Gastrocnemius medialis (tissue), 4 donors: Measurements from ENCODE around the gene MEGF9. TPM values are rescaled to one million over a fixed set of nuclear protein-coding genes. Genes with fewer than 3 reads are reported as not detected.
"Not testable (repeated sequence)": the region's sequence is repeated elsewhere in the genome, so short reads cannot be mapped to it uniquely, and the experiment has no call there.

Source experiments
- ATAC-seq, 2 donors: fragments of 150-250 bp; one replicate each; pipeline ENCODE4 v1.9.1; 2016
- DNase-seq, 2 donors: peaks; one replicate each; pipeline ENCODE4 v3.0.0-alpha.2; 2019
- H3K27ac ChIP-seq, 4 donors: fragments of 200-600 bp; sonication (generic); 1 replicate in 1 of 4; 2 replicates in 3 of 4; pipeline ENCODE4 v1.5.1; 2016 to 2018; ENCODE audit warnings: mild to moderate bottlenecking in 2 of 4, moderate library complexity in 1 of 4
- H3K27me3 ChIP-seq, 3 donors: fragments of 200-600 bp; sonication (generic) in 2 of 3; 1 replicate in 1 of 3; 2 replicates in 2 of 3; pipeline versions ENCODE4 v1.5.1 to v1.6.0; 2016 to 2019; ENCODE audit warnings: mild to moderate bottlenecking in 1 of 3, moderate library complexity in 1 of 3
- H3K36me3 ChIP-seq, 2 donors: fragments of 200-600 bp; sonication (generic) in 1 of 2; one replicate each; pipeline ENCODE4 v1.5.1; 2017 to 2018
- H3K4me1 ChIP-seq, 2 donors: fragments of 200-600 bp; sonication (generic) in 1 of 2; one replicate each; pipeline ENCODE4 v1.5.1; 2016 to 2017; ENCODE audit warnings: mild to moderate bottlenecking in 2 of 2
- H3K4me3 ChIP-seq, 4 donors: fragments of 200-600 bp; sonication (generic) in 3 of 4; 1 replicate in 1 of 4; 2 replicates in 3 of 4; pipeline ENCODE4 v1.5.1; 2016 to 2019; ENCODE audit warnings: mild to moderate bottlenecking in 2 of 4
- H3K9me3 ChIP-seq, 3 donors: fragments of 200-600 bp; sonication (generic) in 2 of 3; 1 replicate in 1 of 3; 2 replicates in 2 of 3; pipeline ENCODE4 v1.5.1; 2016 to 2019
- POLR2A ChIP-seq, 2 donors: fragments of 450-650 bp; IDR thresholded peaks; one replicate each; pipeline ENCODE4 v1.6.1; 2017; ENCODE audit warnings: antibody characterized with exemption in 2 of 2, mild to moderate bottlenecking in 2 of 2, moderate library complexity in 2 of 2
- in situ Hi-C, 4 donors: fragments of 200-750 bp; cut with MboI; loops; one replicate each; pipeline versions ENCODE4 v1.15.0 to v1.8.0; 2017; ENCODE audit warnings: low sequenced_read_pairs in 4 of 4
- intact Hi-C: fragments of 100-400 bp; cut with DNase I; formaldehyde crosslinking; loops from one replicate; pipeline ENCODE4 v1.15.1; 2023; ENCODE audit warnings: low total_unique reads
- total RNA-seq, 4 donors: library from RNA; depleted of rRNA; stranded (reverse); fragments of >200 nt; gene quantifications; one replicate each; pipeline versions ENCODE4 v1.1.0 to v1.2.3, GENCODE V29; 2016
- TF ChIP-seq, protein P1 (sequence below), 5 experiments: fragments of 450-650 bp in 3 of 5; fragments of 200-600 bp in 2 of 5; sonication (generic) in 2 of 5; IDR thresholded peaks in 4 of 5; conservative IDR thresholded peaks in 1 of 5; 1 replicate in 4 of 5; 2 replicates in 1 of 5; pipeline ENCODE4 v1.5.1; 2016 to 2019; ENCODE audit warnings: antibody characterized with exemption in 5 of 5, mild to moderate bottlenecking in 3 of 5, moderate library complexity in 3 of 5

MEGF9 gene
- total RNA-seq, 4 donors from 2014 or later = 6.3 to 15.3 (median 13.5) TPM

DNA sequence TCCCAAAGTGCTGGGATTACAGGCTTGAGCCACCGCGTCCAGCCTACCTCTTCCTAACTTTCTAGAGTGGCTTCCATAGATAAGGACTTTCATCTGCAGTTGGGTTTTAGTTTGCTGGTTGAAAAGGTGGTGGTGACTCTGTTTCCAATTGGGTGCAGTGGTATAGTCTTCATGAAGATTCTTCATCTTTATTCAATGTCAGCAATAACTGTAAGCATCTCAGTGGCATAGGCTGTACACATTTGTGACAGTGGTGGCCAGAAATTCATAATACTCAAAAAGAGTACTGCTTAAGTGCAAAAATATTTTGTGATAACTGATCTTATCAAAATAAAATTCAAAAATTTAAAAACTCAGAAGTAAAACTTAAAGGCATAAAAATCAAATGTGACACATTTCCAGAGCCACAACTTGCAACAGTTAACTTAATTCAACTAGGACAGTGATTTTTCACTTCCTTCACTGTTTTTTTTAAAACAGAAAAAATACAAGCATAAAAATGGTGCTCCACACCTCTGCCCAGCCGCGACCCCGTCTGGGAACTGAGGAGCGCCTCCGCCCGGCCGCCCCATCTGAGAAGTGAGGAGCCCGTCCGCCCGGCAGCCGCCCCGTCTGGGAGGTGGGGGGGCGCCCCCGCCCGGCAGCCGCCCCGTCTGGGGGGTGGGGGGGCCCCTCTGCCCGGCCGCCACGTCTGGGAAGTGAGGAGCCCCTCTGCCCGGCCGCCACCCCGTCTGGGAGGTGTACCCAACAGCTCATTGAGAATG is 77.9 kb downstream of the MEGF9 start:
- TF ChIP-seq POLR2A (IDR thresholded peaks at IDR 0.05) = no peak
- TF ChIP-seq, protein P1, sequence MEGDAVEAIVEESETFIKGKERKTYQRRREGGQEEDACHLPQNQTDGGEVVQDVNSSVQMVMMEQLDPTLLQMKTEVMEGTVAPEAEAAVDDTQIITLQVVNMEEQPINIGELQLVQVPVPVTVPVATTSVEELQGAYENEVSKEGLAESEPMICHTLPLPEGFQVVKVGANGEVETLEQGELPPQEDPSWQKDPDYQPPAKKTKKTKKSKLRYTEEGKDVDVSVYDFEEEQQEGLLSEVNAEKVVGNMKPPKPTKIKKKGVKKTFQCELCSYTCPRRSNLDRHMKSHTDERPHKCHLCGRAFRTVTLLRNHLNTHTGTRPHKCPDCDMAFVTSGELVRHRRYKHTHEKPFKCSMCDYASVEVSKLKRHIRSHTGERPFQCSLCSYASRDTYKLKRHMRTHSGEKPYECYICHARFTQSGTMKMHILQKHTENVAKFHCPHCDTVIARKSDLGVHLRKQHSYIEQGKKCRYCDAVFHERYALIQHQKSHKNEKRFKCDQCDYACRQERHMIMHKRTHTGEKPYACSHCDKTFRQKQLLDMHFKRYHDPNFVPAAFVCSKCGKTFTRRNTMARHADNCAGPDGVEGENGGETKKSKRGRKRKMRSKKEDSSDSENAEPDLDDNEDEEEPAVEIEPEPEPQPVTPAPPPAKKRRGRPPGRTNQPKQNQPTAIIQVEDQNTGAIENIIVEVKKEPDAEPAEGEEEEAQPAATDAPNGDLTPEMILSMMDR (IDR thresholded peaks at IDR 0.05 in 4 of 5, conservative IDR thresholded peaks at IDR 0.05 in 1 of 5) = no peak
- no peaks in the 10 kb centered on the region for H3K4me1 ChIP-seq
- in situ Hi-C loops = no loop called here
- intact Hi-C loops = no loop called here
- DNase-seq (no peak), ATAC-seq (no peak)
- no peaks in the 10 kb centered on the region for H3K36me3 ChIP-seq
- H3K27ac ChIP-seq = no peak overlapping the region
- no peaks in the 10 kb centered on the region for H3K9me3 ChIP-seq
- no peak overlapping the region for H3K4me3 ChIP-seq
- H3K27me3 ChIP-seq = no peaks in the 10 kb centered on the region

- intact Hi-C loops (no loop called here), in situ Hi-C loops (no loop called here)
- H3K27ac ChIP-seq = no peak overlapping the region
- H3K27me3 ChIP-seq = no peaks in the 10 kb centered on the region
- H3K9me3 ChIP-seq = no peaks in the 10 kb centered on the region
- TF ChIP-seq, protein P1 (IDR thresholded peaks at IDR 0.05 in 4 of 5, conservative IDR thresholded peaks at IDR 0.05 in 1 of 5) = no peak
- TF ChIP-seq POLR2A (IDR thresholded peaks at IDR 0.05) = no peak
- no peak for ATAC-seq
- no peaks in the 10 kb centered on the region for H3K36me3 ChIP-seq
- no peak overlapping the region for H3K4me3 ChIP-seq
- no peaks in the 10 kb centered on the region for H3K4me1 ChIP-seq
- DNase-seq = no peak
These were observed 79.3 kb downstream of the MEGF9 start for GRCh38 chr9:120635011-120635410.

DNA sequence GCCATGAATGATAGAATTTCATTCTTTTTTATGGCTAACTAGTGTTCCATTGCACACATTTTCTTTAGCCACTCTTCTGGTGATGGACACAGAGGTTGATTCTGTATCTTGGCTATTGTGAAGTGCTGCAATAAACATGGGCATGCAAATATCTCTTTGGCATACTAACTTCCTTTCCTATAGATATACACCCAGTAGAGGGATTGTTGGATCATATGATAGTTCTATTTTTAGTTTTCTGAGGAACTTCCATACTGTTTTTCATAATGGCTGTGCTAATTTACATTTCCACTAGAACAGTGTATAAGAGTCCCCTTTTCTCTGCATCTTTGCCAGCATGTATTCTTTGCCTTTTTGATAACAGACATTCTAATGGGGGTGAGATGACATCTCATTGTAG is 83.9 kb downstream of the MEGF9 start:
- H3K4me3 ChIP-seq = no peak overlapping the region
- H3K36me3 ChIP-seq = no peaks in the 10 kb centered on the region
- no peak for DNase-seq
- in situ Hi-C loops (no loop called here), intact Hi-C loops (no loop called here)
- no peak for ATAC-seq
- H3K9me3 ChIP-seq = no peaks in the 10 kb centered on the region
- no peak for TF ChIP-seq POLR2A (IDR thresholded peaks at IDR 0.05)
- TF ChIP-seq, protein P1 (IDR thresholded peaks at IDR 0.05 in 4 of 5, conservative IDR thresholded peaks at IDR 0.05 in 1 of 5) = no peak
- H3K27ac ChIP-seq = no peak overlapping the region
- no peaks in the 10 kb centered on the region for H3K27me3 ChIP-seq
- H3K4me1 ChIP-seq = no peaks in the 10 kb centered on the region

DNA sequence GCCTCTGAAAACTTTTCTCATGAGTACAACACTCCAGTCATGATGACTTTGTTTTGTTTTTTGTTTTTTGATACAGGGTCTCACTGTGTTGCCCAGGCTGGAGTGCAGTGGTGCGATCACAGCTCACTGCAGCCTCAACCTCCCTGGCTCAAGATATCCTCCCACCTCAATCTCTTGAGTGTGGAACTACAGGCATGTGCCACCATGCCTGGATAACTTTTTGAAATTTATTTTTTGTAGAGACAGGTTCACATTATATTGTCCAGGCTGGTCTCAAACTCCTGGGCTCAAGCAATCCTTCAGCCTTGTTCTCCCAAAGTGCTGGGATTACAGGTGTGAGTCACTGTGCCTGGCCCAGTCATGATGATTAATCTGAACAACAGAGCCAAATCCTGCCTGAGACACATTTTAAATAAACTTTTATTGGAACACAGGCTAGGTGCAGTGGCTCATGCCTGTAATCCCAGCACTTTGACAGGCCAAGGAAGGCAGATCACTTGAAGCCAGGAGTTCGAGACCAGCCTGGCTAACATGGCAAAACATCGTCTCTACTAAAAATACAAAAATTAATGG is 85.3 kb downstream of the MEGF9 start:
- DNase-seq, ATAC-seq, H3K27ac ChIP-seq, H3K27me3 ChIP-seq, in situ Hi-C loops, H3K4me3 ChIP-seq, H3K36me3 ChIP-seq, H3K9me3 ChIP-seq, H3K4me1 ChIP-seq: not testable (repeated sequence)
- intact Hi-C loops = loop anchor here (10.0 kb wide), 1 partner anchor 426 kb away; the partner anchor contains the start of gene C5

DNA sequence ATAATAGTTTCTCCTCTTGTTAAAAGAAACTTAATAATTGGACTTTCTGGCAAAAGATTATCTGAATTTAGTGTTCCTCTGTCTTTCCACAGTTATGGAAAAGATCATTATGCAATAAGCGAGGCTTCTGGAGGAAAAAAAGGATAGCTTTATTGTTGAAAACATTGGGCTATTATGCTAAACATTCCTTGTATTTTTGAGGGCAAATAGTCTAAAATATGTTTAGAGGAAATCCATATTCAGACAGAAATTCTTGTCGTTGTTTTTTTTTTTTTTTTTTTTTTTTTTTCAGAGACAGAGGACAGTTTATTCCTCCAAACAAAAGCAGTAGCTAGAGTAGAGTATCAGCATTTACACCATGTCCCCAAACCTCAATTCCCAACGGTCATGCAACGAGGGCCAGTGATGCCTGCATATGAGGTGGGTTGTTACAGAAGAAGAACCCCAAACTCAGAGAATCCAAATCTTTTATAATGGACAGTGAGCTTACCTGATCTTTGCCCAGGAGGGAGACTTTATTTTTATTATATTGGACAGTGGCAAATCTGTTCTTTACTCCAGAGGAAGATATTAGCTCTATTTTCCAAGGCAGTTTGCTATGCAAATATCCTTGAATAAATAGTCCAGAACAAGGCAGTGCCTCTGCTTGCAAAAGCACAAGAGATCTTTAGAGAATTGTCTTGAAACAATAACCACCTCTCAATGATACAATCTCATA is 85.9 kb downstream of the MEGF9 start:
- Histone ChIP-seq H3K4me3 (no peak overlapping the region), H3K9me3 (no peaks in the 10 kb centered on the region), H3K36me3 (no peaks in the 10 kb centered on the region), H3K27ac (no peak overlapping the region), H3K4me1 (no peaks in the 10 kb centered on the region), H3K27me3 (no peaks in the 10 kb centered on the region)
- in situ Hi-C loops (no loop called here), intact Hi-C loops (loop anchor here (10.0 kb wide), 1 partner anchor 426 kb away; the partner anchor contains the start of gene C5)
- ATAC-seq (no peak), DNase-seq (no peak)
- TF ChIP-seq, protein P1 (IDR thresholded peaks at IDR 0.05 in 4 of 5, conservative IDR thresholded peaks at IDR 0.05 in 1 of 5) = no peak
- TF ChIP-seq POLR2A (IDR thresholded peaks at IDR 0.05) = no peak
